HG03095 (cell line): Measurements from ENCODE around the gene MYO1E.

Source experiments
- ATAC-seq: cut with Tn5 transposase; IDR thresholded peaks from one replicate; pipeline ENCODE4 v1.9.1; 2021; ENCODE audit warnings: moderate library complexity; ENCODE audit not compliant: unreplicated experiment

Gene MYO1E

GRCh38 chr15:59203008-59203407 is 169.7 kb downstream of the MYO1E start:
- ATAC-seq: no peak

GRCh38 chr15:59200560-59200959 is 172.1 kb downstream of the MYO1E start:
- ATAC-seq: no peak

- no peak for ATAC-seq
These were observed 172.8 kb downstream of the MYO1E start for GRCh38 chr15:59199626-59200465.

GRCh38 chr15:59197454-59197853 is 175.2 kb downstream of the MYO1E start:
- no peak for ATAC-seq

GRCh38 chr15:59196416-59196815 is 176.3 kb downstream of the MYO1E start:
- ATAC-seq: no peak

- no peak for ATAC-seq
These were observed 177.9 kb downstream of the MYO1E start for GRCh38 chr15:59194639-59195325.

- no peak for ATAC-seq
These were observed 180.8 kb downstream of the MYO1E start for GRCh38 chr15:59191855-59192237.

- ATAC-seq: no peak
These were observed 182.4 kb downstream of the MYO1E start for GRCh38 chr15:59190291-59190690.

- ATAC-seq: no peak
These were observed 183.4 kb downstream of the MYO1E start for GRCh38 chr15:59189241-59189640.

- ATAC-seq: no peak
These were observed 186.2 kb downstream of the MYO1E start for GRCh38 chr15:59186501-59186900.

GRCh38 chr15:59185725-59186124 is 186.9 kb downstream of the MYO1E start:
- ATAC-seq: no peak

GRCh38 chr15:59180945-59181600 is 191.6 kb downstream of the MYO1E start:
- ATAC-seq: no peak

GRCh38 chr15:59179717-59180116 is 193.0 kb downstream of the MYO1E start:
- no peak for ATAC-seq

- ATAC-seq: no peak
These were observed 194.4 kb downstream of the MYO1E start for GRCh38 chr15:59178151-59178695.

- ATAC-seq: no peak
These were observed 195.4 kb downstream of the MYO1E start for GRCh38 chr15:59177317-59177660.

- no peak for ATAC-seq
These were observed 195.9 kb downstream of the MYO1E start for GRCh38 chr15:59176653-59177316.

- ATAC-seq: peak; percentile 64
These were observed 197.5 kb downstream of the MYO1E start for GRCh38 chr15:59174835-59175831.

- no peak for ATAC-seq
These were observed 198.4 kb downstream of the MYO1E start for GRCh38 chr15:59174151-59174834.

GRCh38 chr15:59173194-59173593 is 199.5 kb downstream of the MYO1E start:
- no peak for ATAC-seq
